SK-N-SH treated with all-trans-retinoic acid at 6 μM for 48 hours (cell line): Measurements from ENCODE around the gene ARRB1.
"Not testable (repeated sequence)": the region's sequence is repeated elsewhere in the genome, so short reads cannot be mapped to it uniquely, and the experiment has no call there.

Experiments used
- ATAC-seq: fragments of 200-7000 bp; cut with Tn5 transposase; 3 replicates; pipeline ENCODE4 v1.9.1; 2020; ENCODE audit warnings: mild to moderate bottlenecking, moderate library complexity
- ARNTL ChIP-seq: fragments of 450-650 bp; formaldehyde crosslinking; IDR thresholded peaks from 2 replicates; pipeline ENCODE4 v1.5.0; 2020; ENCODE audit warnings: low read depth, mild to moderate bottlenecking, moderate library complexity, borderline replicate concordance
- BACH2 ChIP-seq: fragments of 250-450 bp; sonication (Bioruptor Pico); IDR thresholded peaks from 2 replicates; pipeline ENCODE4 v1.9.0; 2021; ENCODE audit warnings: mild to moderate bottlenecking, borderline replicate concordance
- CSDC2 ChIP-seq: fragments of 250-450 bp; sonication (Bioruptor Pico); IDR thresholded peaks from 2 replicates; pipeline ENCODE4 v1.5.0; 2020; ENCODE audit warnings: mild to moderate bottlenecking, moderate library complexity
- ESRRG ChIP-seq: fragments of 250-450 bp; sonication (Bioruptor Pico); IDR thresholded peaks from 2 replicates; pipeline ENCODE4 v1.6.1; 2021; ENCODE audit warnings: mild to moderate bottlenecking
- GLIS3 ChIP-seq: fragments of 250-450 bp; sonication (Bioruptor Pico); IDR thresholded peaks from 2 replicates; pipeline ENCODE4 v1.5.0; 2020; ENCODE audit warnings: mild to moderate bottlenecking, moderate library complexity
- ISL1 ChIP-seq: fragments of 250-450 bp; sonication (Bioruptor Pico); IDR thresholded peaks from 2 replicates; pipeline ENCODE4 v2.1.2; 2022; ENCODE audit warnings: mild to moderate bottlenecking, moderate library complexity
- RARB ChIP-seq: fragments of 250-450 bp; sonication (Bioruptor Pico); IDR thresholded peaks from 2 replicates; pipeline ENCODE4 v1.8.0; 2021; ENCODE audit warnings: mild to moderate bottlenecking, moderate library complexity
- SNAI2 ChIP-seq: fragments of 250-450 bp; sonication (Bioruptor Pico); IDR thresholded peaks from 2 replicates; pipeline ENCODE4 v1.5.0; 2020; ENCODE audit warnings: mild to moderate bottlenecking, moderate library complexity
- TCF4 ChIP-seq: fragments of 250-450 bp; sonication (Bioruptor Pico); IDR thresholded peaks from 2 replicates; pipeline ENCODE4 v1.8.0; 2021; ENCODE audit warnings: mild to moderate bottlenecking, moderate library complexity, borderline replicate concordance
- TOX ChIP-seq: fragments of 250-450 bp; sonication (Bioruptor Pico); IDR thresholded peaks from 2 replicates; pipeline ENCODE4 v1.8.0; 2021; ENCODE audit warnings: mild to moderate bottlenecking, moderate library complexity, borderline replicate concordance
- ZC3H10 ChIP-seq: fragments of 250-450 bp; sonication (Bioruptor Pico); IDR thresholded peaks from 2 replicates; pipeline ENCODE4 v1.5.1; 2021; ENCODE audit warnings: mild to moderate bottlenecking, moderate library complexity
- ZFP30 ChIP-seq: fragments of 450-650 bp; formaldehyde crosslinking; IDR thresholded peaks from 2 replicates; pipeline ENCODE4 v1.5.0; 2022; ENCODE audit warnings: mild to moderate bottlenecking, moderate library complexity
- ZNF70 ChIP-seq: fragments of 450-650 bp; formaldehyde crosslinking; IDR thresholded peaks from 2 replicates; pipeline ENCODE4 v1.5.0; 2020; ENCODE audit warnings: mild to moderate bottlenecking, moderate library complexity
- ZNF8 ChIP-seq: fragments of 450-650 bp; formaldehyde crosslinking; IDR thresholded peaks from 2 replicates; pipeline ENCODE4 v1.5.0; 2020; ENCODE audit warnings: mild to moderate bottlenecking, moderate library complexity
- TF ChIP-seq, protein P1 (sequence below): fragments of 250-450 bp; sonication (Bioruptor Pico); IDR thresholded peaks from 2 replicates; pipeline ENCODE4 v1.8.0; 2021; ENCODE audit warnings: low read depth, mild to moderate bottlenecking, moderate library complexity, borderline replicate concordance
- TF ChIP-seq, protein P2 (sequence below): fragments of 250-450 bp; sonication (Bioruptor Pico); IDR thresholded peaks from 2 replicates; pipeline ENCODE4 v1.8.0; 2020; ENCODE audit warnings: mild to moderate bottlenecking, moderate library complexity, borderline replicate concordance
- TF ChIP-seq, protein P3 (sequence below): fragments of 250-450 bp; sonication (Bioruptor Pico); IDR thresholded peaks from 2 replicates; pipeline ENCODE4 v1.5.1; 2021; ENCODE audit warnings: mild to moderate bottlenecking, moderate library complexity
- TF ChIP-seq, protein P4 (sequence below): fragments of 250-450 bp; sonication (Bioruptor Pico); IDR thresholded peaks from 2 replicates; pipeline ENCODE4 v1.5.1; 2020; ENCODE audit warnings: low read depth, mild to moderate bottlenecking, moderate library complexity
- TF ChIP-seq, protein P5 (sequence below): fragments of 250-450 bp; sonication (Bioruptor Pico); IDR thresholded peaks from 2 replicates; pipeline ENCODE4 v1.5.0; 2020; ENCODE audit warnings: mild to moderate bottlenecking, moderate library complexity

ARRB1 gene

DNA sequence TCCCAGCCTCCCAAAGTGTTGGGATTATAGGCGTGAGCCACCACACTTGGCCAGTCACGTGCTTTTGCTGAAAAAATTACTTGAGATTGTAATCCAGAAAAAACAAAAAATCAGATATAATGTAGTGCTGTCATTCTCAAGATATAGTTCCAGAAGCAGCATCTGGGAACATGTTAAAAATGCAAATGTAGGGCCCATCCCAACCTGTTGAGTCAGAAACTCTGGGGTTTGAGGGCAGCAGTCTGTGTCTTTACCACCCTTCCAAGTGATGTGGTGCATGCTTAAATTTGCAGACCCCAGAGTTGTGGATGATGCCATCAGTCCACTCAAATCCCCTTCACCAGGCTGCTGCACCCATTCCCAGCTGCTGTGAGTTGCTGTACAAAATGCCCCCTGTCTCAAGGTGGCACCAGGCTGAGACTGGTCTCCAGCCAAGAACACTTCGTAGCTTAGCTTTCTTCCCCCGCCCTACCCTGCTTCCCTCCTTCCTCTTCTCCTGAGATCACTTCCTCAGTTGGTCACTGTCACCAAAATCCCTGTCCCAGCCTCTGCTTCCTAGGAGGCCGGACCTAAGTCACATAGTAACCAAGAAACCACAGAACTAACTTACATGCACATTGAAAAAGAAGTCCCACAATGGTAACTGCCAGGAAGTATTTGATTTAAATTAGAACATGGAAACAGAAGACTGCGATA lies 18.2 kb upstream of the ARRB1 start:
- TF ChIP-seq ARNTL (CRISPR knock-in tag) (no peak), ZNF70 (CRISPR knock-in tag) (no peak), BACH2 (no peak), TOX (CRISPR knock-in tag) (no peak), ISL1 (CRISPR knock-in tag) (no peak), ZNF8 (no peak)
- TF ChIP-seq, protein P1, sequence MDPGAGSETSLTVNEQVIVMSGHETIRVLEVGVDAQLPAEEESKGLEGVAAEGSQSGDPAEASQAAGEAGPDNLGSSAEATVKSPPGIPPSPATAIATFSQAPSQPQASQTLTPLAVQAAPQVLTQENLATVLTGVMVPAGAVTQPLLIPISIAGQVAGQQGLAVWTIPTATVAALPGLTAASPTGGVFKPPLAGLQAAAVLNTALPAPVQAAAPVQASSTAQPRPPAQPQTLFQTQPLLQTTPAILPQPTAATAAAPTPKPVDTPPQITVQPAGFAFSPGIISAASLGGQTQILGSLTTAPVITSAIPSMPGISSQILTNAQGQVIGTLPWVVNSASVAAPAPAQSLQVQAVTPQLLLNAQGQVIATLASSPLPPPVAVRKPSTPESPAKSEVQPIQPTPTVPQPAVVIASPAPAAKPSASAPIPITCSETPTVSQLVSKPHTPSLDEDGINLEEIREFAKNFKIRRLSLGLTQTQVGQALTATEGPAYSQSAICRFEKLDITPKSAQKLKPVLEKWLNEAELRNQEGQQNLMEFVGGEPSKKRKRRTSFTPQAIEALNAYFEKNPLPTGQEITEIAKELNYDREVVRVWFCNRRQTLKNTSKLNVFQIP: no peak
- no peak for ATAC-seq

DNA sequence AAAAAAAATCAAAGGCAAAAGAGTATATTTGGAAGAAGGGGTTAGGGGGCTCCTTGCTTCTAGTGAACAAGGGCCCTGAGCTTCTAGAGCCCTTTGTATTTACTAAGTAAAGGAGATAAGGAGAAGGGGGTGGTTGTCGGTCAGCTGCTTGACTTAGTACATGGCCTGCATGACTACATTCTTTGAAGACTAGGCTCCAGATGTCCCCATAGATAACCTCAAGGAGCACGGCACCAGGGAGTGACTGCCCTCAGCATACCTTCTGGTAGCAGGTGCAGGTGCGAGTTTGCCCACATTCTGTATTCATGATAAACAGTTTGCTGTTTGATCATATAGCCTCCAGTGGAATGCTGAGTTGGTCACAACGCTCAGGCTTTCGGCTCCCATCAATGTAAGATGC lies 15.4 kb upstream of the ARRB1 start:
- ATAC-seq: not testable (repeated sequence)

DNA sequence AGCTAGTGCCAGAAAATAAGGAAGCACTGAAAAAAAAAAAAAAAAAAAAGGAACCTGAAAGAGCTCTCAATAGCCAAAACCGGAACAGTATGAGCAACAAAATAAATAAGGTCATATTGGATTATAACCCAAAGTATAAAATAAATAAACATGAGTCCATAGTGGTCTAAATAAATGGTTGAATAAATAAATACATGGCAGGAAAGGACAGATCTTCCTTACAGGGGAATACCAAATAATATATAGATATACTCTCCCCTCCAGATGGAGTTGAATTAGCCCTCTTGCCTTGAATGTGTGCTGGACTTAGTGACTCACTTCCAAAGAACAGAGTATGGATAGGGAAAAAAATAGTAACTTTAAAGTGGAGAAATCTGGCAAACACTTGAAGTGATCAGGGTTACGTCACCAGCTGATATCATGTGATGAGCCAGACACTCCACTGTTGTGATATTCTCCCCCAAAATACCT lies 14.3 kb upstream of the ARRB1 start:
- no peak; the same call in 1 of the 3 replicates for ATAC-seq
- TF ChIP-seq ISL1 (CRISPR knock-in tag) (no peak), CSDC2 (no peak), SNAI2 (CRISPR knock-in tag) (no peak), ZC3H10 (CRISPR knock-in tag) (no peak), ESRRG (CRISPR knock-in tag) (no peak), ARNTL (CRISPR knock-in tag) (no peak), ZFP30 (CRISPR knock-in tag) (no peak), TCF4 (no peak), BACH2 (no peak), RARB (CRISPR knock-in tag) (no peak)
- TF ChIP-seq, protein P1: no peak
- TF ChIP-seq, protein P2, sequence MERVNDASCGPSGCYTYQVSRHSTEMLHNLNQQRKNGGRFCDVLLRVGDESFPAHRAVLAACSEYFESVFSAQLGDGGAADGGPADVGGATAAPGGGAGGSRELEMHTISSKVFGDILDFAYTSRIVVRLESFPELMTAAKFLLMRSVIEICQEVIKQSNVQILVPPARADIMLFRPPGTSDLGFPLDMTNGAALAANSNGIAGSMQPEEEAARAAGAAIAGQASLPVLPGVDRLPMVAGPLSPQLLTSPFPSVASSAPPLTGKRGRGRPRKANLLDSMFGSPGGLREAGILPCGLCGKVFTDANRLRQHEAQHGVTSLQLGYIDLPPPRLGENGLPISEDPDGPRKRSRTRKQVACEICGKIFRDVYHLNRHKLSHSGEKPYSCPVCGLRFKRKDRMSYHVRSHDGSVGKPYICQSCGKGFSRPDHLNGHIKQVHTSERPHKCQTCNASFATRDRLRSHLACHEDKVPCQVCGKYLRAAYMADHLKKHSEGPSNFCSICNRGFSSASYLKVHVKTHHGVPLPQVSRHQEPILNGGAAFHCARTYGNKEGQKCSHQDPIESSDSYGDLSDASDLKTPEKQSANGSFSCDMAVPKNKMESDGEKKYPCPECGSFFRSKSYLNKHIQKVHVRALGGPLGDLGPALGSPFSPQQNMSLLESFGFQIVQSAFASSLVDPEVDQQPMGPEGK (CRISPR knock-in tag): no peak
- TF ChIP-seq, protein P3, sequence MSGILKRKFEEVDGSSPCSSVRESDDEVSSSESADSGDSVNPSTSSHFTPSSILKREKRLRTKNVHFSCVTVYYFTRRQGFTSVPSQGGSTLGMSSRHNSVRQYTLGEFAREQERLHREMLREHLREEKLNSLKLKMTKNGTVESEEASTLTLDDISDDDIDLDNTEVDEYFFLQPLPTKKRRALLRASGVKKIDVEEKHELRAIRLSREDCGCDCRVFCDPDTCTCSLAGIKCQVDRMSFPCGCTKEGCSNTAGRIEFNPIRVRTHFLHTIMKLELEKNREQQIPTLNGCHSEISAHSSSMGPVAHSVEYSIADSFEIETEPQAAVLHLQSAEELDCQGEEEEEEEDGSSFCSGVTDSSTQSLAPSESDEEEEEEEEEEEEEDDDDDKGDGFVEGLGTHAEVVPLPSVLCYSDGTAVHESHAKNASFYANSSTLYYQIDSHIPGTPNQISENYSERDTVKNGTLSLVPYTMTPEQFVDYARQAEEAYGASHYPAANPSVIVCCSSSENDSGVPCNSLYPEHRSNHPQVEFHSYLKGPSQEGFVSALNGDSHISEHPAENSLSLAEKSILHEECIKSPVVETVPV (CRISPR knock-in tag): no peak
- TF ChIP-seq, protein P4, sequence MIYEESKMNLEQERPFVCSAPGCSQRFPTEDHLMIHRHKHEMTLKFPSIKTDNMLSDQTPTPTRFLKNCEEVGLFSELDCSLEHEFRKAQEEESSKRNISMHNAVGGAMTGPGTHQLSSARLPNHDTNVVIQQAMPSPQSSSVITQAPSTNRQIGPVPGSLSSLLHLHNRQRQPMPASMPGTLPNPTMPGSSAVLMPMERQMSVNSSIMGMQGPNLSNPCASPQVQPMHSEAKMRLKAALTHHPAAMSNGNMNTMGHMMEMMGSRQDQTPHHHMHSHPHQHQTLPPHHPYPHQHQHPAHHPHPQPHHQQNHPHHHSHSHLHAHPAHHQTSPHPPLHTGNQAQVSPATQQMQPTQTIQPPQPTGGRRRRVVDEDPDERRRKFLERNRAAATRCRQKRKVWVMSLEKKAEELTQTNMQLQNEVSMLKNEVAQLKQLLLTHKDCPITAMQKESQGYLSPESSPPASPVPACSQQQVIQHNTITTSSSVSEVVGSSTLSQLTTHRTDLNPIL (CRISPR knock-in tag): no peak

DNA sequence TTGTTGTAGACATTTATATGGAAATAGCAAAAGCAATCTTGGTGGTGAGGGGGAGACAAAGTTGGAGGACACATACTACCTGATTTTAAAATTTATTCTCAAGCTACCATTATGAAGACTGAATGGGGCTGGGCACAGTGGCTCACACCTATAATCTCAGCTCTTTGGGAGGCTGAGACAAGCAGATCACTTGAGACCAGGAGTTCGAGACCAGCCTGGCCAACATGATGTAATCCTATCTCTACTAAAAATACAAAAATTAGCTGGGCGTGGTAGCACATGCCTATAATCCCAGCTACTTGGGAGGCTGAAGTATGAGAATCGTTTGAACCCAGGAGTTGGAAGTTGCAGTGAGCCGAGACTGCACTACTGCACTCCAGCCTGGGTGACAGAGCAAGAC lies 10.8 kb upstream of the ARRB1 start:
- ATAC-seq: not testable (repeated sequence)

DNA sequence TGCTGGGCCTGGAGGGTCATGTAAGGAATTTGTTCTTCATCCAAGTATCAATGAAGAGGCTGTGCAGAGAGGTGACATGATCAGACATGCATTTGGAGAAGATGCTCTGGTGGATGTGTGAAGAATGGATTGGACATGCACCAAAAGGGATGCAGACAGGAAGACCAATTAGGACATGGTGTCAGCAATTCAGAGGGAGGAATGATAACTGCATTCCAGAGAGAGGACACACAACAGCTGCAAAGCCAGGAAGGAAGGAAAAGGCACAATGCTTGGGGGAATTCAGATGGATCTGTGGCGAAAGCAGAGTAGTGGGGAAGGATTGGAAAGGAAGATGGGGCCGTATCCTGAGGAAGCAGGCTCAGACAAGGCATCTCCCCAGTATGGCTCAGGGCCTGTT lies 5.2 kb upstream of the ARRB1 start:
- ATAC-seq: no peak
- TF ChIP-seq RARB (CRISPR knock-in tag) (no peak), ZNF70 (CRISPR knock-in tag) (no peak), SNAI2 (CRISPR knock-in tag) (no peak), GLIS3 (CRISPR knock-in tag) (no peak), TCF4 (no peak), BACH2 (no peak)
- TF ChIP-seq, protein P1: no peak
- TF ChIP-seq, protein P2 (CRISPR knock-in tag): no peak
- TF ChIP-seq, protein P5, sequence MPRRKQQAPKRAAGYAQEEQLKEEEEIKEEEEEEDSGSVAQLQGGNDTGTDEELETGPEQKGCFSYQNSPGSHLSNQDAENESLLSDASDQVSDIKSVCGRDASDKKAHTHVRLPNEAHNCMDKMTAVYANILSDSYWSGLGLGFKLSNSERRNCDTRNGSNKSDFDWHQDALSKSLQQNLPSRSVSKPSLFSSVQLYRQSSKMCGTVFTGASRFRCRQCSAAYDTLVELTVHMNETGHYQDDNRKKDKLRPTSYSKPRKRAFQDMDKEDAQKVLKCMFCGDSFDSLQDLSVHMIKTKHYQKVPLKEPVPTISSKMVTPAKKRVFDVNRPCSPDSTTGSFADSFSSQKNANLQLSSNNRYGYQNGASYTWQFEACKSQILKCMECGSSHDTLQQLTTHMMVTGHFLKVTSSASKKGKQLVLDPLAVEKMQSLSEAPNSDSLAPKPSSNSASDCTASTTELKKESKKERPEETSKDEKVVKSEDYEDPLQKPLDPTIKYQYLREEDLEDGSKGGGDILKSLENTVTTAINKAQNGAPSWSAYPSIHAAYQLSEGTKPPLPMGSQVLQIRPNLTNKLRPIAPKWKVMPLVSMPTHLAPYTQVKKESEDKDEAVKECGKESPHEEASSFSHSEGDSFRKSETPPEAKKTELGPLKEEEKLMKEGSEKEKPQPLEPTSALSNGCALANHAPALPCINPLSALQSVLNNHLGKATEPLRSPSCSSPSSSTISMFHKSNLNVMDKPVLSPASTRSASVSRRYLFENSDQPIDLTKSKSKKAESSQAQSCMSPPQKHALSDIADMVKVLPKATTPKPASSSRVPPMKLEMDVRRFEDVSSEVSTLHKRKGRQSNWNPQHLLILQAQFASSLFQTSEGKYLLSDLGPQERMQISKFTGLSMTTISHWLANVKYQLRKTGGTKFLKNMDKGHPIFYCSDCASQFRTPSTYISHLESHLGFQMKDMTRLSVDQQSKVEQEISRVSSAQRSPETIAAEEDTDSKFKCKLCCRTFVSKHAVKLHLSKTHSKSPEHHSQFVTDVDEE (CRISPR knock-in tag): no peak
